GM18519 (cell line): ENCODE results near the gene ATP6AP1.

Experiments used
- ATAC-seq: cut with Tn5 transposase; IDR thresholded peaks from one replicate; pipeline ENCODE4 v1.9.1; 2021; ENCODE audit warnings: mild to moderate bottlenecking, moderate library complexity; ENCODE audit not compliant: unreplicated experiment, low FRiP score

Gene ATP6AP1

DNA sequence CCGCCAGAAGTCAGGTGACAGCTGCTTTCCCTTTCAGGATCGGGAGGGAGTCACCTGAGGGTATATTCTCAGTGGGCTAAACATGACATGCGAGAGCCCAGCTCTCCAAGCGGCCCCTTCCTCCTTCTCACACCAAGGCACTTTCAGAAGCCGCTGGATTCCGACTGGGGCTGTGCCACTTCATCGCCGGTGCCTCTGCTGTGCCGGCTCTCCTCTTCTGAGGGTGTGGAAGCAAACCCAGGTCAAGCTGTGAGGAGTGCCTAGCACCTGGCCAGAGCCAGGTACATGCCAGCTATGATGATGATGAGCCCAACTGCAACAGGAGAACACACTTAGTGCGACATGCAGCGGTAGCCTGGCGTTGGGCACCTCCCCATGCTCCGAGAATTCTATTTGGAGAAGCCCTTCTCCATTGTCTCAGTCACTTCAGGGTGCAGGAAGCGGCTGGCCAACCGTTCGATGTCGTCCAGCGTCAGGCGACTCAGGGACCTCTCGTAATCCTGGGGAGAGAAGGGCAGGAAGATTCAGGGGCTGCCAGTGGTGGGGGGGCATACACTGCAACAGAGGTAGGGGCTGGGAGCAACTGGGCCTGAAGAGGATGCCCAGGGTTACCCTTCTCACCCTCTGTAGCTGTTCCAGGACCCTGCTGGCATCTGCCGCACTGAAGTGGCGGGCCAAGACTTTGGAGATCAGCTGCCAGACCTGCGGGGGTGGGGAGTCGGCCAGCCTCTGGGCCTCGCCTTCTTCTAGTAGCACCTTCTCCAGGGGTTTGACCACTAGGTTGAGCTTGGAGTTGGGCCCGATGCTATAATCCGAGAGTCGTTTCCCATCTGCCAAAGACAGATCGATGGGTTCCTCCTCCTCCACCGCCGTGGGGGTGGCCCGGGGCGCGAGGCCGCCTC lies 56.9 kb downstream of the ATP6AP1 start:
- no peak for ATAC-seq

DNA sequence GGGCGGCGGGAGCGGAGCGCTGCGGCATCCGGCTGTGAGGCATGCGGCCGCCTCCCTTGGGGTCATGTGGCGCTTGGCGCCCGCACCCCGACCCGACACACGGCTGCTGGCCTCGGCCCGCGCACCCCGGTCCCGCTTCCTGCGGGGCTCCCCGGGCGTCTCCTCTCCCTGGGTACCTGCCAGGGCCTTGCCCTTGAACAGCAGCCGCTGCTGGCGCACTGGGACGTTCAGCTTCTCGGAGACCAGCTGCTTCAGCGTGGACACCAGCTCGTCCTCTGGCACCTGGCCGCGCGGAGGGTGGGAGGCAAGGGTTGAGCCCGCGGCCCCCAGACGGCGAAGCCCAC lies 57.5 kb downstream of the ATP6AP1 start:
- ATAC-seq = no peak
